GM19467 (cell line): ENCODE data around the gene DGKG.

ENCODE experiments used
- ATAC-seq: cut with Tn5 transposase; IDR thresholded peaks from one replicate; pipeline ENCODE4 v1.9.1; 2021; ENCODE audit warnings: mild to moderate bottlenecking, moderate library complexity; ENCODE audit not compliant: unreplicated experiment

The DGKG gene

DNA sequence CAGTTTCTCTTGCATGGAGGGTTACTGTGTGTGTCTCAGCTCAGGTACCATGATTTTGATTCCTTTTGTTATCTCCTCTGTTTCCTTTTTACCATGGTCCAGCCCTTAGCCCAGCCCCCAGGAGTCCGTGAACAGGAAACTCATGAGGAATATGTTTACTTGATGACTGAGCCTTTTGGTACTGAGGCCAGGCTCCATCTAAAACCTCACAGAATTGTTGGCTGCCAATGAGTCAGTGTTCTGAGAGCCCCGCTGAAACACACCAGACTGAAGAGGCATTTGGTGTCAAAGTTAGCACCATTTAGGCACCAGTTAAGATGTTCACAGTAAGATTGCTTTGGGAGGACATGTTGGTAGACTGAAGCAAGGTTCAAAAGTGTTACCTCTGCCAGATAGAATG lies 80.9 kb downstream of the DGKG start:
- no peak for ATAC-seq

DNA sequence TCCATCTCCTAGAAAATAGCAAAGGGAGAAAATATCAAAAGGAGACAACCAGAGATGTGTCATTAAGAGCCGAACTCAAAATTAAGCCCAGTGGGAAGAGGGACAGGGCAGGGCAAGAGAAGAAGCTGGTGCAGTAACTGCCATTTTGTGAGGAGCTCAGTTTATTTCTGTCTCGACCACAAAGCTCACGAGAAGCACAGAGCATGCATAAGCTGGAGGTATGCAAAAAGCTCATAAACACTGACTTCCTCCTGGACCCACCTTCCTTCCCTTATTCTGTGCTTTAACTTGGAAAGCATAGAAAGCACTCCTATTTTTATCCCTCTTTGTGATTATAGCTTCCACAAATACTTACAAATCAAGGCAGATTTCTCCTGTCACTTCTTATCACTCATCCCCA lies 81.3 kb downstream of the DGKG start:
- ATAC-seq, result no peak

DNA sequence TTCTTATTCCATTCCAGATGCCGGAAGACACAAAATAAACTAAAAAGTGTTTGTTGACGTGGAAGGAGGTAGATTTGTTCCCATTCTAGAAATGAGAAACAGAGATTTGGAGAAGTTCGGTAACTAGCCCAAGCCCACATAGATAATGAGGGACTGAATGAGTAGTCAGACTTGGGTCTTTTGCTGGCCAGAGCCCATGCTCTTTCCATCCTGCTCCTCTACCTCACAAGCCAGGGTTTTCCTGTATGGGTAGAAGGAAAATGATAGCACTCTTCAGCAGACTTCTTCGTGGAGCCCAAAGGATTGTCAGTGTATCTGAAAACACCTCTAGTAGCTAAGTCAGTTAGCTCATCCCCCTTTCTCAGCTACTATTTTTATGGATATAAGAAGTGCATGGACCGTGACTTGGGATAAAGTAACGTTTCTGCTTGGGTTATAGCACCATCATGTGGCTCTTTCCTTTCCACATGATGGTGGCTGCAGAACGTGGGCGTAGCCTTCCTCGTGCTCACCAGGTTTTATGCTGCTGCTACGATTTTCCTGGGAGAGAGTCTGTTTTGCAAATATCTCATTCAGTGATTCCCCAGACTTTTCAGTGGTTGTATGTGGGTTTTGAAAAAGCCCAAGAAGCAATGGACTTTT lies 84.6 kb downstream of the DGKG start:
- ATAC-seq, result no peak

DNA sequence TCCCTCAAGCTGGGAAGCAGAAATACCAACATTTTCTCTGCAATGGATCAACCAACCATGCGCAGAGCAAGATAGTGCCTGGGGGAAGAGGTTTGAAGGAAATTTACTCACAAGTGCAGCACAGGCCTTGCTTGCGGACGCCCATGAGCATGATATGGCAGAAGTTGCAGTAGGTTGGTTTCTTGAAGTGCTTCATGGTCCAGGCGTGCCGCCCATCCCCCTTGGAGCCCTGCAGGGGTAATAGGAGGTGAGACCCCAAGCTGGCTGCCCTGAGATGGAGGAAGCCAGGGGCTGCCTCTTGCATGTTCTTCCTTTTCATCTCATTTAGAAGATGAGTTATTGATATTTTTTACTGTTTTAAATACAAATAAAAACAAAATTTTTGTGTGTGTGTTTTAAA lies 86.6 kb downstream of the DGKG start:
- no peak for ATAC-seq

DNA sequence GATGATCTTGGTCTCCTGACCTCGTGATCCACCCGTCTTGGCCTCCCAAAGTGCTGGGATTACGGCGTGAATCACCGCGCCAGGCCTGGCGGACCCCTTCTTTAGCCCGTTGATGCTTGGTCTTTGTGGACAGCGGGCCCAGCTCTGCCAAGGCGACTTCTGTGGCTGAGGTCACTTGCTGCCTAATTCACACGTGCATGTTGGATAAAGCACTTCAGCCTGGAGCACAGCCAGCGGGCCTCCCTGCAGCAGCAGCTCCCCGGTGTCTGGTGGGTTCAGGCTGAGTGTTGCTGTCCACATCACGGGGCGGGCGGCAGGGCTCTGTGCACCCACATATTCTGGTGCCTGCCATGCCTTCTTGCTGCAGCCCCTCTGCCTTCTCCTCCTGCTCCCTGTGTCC lies 88.4 kb downstream of the DGKG start:
- ATAC-seq, result no peak

DNA sequence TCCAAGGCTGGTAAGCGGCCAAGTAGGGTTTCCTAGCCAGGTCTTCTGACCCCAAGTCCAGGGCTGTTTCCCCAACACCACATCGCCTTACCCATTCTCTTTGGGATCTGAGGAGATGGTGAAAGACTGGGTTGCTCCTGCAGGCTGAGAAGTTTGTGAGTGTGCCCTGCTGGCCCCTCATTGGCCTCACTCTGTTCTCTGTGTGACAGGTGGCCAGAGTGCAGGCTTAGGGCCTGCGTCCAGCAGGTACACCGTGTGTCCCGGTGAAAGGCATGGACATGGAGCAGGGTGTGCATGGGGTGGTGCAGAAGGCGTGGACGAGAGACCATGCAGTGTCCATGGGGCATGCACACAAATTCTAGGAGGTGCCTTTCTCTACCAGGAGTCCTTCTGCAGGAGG lies 91.3 kb downstream of the DGKG start:
- no peak for ATAC-seq

DNA sequence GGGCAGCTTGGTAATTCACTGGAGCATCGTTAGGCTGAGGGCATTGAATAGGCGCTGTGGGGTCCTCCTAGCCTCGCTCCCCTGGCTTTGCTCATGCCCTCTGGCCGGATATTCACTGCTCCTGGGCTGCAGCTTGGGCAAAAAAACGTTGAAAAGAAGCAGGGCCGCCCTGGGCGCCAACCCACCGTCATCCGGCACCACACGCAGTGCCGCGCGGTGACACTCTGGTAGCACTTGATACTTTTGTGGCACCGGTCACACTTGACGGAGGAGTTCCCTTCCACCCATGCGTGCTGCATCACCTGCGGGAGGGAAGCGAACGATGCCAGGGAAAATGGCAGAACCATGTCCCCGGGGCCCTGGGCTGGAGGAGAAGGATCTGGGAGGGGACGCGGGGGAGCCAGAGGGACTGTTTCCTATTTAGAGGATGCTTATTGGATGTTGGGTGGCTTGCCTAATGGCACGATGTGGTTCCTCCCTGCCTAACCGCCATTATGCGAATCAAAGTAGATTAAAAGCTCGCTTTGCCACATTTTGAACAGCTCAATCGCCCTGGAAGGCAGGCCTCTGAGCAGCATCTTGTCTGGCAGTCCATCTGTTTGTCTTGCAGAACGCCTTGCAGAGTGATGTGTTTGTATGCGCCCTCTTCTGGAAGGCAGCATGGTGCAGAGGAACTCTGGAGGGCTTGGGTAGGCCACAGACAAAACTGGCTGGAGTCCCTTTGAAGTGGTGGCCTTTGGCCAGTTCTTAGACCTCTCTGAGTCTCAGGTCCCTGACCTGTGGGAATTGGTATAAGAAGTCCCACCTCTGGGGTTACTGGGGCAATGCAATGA lies 93.2 kb downstream of the DGKG start:
- ATAC-seq, result no peak

DNA sequence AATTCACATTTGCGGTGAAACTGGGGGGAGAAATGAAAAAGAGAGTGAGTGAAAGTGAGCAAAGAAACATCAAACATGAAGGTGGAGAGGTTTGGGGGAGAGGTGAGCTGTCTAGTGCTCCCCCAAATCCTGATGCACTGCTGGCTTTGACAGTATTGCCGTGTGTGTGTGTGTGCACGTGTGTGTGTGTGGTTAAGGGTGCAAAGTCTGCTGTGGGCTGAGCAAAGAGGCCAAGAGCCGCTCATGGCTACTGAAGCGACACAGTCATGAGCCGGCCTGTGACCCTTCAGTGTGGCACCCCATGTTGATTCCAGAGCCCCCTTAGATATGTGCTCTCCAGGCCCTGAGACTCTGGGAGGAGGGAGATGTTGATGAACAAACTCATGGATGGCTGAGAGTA lies 94.3 kb downstream of the DGKG start:
- no peak for ATAC-seq

DNA sequence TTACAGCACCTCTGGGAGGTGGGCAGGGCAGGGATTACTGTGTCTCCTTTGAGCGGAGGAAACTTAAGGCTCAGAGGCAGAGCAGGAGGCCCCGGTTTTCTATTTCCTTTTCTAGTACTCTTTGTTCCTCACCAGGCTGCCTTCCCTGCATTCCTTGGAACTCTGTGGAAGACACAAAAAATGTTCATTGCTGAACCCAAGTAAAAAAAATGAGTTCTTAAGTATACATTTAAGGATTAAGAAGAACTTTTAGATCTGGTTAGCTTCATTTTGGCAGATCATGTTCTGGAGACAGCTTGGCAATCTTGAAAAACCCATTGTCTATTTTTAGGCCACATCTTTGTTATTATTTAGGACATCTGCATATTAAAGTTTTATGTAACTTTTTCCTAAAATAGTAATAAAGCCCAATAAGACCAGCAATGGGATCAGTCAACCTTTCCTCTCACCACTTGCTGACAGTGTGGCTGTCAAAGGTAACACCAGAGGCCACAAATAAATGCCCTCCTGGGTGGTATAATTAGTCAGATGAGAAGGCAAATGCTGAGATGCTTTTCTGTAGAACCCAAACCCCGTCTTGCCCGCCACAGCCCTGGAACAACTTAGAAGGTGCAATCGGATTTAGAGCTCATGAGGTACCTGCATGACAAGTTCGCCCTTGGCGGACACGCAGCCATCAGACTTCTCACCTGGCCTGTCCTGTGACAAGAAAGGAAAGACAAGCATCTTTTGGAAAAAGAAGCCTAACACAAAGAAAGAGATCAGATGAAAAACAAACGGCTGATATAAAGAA lies 97.2 kb downstream of the DGKG start:
- ATAC-seq, result no peak

DNA sequence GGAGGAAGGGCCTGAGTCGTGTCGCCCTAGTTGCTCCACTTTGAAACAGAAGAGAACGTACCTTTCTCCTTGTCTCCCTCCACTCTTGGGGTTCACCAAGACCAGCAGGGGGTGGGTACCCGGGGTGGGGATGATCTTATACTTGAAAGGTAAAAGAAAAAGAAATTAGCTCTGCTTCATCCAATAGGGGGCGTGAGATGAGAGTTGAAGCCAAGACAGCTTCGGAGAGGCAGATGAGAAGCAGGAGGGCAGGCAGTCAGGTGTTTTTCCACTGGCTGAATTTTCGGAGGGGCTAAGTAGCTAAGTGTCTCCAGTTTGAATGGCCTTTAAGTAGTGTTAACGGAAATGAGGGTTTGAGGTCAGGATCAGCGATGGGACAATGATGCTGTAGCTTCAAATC lies 100.4 kb downstream of the DGKG start:
- ATAC-seq, result no peak

DNA sequence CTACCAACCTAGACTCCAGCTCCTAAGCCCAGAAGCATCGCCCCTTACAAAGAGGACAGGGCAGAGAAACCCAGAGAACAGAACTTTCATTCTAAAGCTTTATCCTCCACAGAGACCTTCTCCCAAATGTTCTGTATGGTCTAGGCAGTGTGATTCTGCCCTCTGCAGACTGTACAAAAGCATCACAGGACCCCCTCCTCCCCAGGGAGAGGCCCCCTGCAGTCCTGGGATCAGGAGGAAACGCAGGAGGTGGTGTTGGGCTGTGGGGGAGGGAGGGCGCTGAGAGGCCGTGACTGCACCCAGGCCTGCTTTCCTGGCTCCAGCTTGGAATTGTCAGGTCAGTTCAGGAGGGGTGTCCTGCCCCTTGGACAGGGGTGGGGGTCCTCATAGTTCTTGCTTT lies 101.3 kb downstream of the DGKG start:
- ATAC-seq, result no peak

DNA sequence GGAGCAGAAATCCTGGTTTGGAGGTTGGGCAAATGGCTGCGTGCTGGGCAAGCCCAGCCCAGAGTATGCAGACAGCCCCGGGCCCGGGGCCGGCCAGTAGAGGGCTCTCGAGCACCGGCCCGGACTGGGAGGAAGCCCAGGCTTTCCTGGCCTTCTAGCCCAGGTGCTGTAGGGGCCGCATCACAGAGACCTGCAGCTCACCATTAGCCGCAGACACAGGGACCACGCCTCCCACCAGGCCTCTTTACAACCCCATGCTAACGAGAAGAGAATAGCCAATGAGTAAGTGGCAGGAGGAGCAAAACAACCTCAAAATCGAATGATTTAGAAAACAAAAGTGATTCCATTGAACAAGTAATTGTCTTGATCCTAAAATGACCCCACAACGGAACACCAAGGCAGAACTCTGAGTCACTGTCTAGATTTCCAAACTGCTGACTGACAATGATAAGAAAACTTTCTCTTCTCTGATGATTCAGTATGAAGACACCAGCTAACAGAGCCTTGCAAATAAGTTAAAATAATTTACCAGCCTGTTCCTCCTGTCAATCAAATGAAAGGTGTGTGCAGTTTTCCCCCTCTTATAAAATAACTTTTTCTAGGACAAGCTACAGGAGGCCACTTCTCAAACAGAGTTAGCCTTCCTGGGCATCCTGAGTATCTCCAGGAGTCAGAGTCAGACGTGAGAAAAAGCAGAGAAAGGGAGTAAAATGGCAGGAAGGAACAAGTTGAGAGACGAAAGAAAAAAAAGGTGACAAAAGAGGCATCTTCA lies 102.2 kb downstream of the DGKG start:
- ATAC-seq, result peak; percentile 73

DNA sequence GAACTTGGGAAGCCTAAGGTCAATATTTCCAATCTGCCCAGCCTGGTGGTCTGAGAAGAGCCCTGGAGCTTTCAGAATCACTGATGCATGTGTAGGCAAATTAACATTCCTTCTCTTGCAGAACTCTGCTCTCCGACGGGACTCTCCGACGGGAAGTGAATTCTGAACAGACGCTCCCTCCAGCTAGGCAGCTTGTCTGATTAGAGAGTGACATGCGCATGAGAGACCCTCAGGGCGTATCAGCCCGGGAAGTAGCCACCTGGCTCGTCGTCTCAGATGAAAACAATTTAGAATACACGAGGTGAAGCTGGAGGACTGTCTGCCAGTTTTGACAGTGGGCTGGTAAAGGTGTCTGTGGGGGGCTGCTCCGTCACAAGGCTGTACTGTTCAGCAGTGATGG lies 103.1 kb downstream of the DGKG start:
- no peak for ATAC-seq

DNA sequence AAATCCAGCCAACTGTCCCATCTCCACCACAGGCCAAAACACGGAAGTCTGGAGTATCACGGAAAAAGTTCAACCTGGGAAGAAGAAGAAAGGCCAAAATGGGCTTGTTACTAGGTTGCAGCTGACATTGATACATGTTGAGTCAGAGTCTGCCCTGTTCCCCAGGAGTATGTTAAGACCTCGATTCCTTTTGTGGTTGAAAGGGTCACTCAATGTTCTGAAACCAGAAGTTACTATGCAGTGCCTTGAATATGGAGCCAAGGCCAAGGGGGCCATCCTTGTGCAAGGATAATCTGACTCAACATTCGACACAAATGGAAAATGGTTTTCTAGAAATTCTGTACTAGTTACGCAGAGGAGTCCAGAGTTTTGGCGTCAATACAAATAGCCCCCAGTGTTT lies 104.2 kb downstream of the DGKG start:
- ATAC-seq, result no peak

DNA sequence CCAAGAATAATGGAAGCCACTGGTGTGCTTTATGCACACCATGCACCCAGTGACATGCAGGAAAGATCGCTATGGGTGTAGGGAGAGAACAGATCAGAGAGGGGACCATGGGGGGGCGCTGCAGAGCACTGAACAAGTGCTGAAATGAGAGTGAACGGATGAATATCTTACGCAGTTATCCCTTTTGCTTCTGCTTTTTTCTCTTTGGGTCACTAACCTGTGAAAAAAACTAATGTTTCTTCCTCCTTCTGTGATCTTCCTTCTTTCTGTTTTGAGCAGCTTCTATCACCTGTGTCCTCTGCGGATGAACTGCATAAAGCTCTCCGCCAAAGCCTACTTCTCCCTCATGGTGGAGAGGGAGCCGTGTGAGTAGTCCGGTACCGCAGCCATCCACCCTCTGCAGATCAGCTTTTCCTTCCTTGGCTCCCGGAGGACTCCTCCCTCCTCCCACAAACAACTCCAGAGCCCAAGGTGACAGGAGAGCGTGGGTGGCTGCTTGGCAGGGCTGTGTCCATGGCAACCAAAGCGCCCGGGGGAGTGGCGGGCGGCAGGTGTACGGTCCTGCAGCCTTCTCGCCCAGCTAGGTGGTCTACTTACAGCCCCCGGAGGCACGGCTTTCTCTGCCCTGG lies 106.2 kb downstream of the DGKG start:
- no peak for ATAC-seq

DNA sequence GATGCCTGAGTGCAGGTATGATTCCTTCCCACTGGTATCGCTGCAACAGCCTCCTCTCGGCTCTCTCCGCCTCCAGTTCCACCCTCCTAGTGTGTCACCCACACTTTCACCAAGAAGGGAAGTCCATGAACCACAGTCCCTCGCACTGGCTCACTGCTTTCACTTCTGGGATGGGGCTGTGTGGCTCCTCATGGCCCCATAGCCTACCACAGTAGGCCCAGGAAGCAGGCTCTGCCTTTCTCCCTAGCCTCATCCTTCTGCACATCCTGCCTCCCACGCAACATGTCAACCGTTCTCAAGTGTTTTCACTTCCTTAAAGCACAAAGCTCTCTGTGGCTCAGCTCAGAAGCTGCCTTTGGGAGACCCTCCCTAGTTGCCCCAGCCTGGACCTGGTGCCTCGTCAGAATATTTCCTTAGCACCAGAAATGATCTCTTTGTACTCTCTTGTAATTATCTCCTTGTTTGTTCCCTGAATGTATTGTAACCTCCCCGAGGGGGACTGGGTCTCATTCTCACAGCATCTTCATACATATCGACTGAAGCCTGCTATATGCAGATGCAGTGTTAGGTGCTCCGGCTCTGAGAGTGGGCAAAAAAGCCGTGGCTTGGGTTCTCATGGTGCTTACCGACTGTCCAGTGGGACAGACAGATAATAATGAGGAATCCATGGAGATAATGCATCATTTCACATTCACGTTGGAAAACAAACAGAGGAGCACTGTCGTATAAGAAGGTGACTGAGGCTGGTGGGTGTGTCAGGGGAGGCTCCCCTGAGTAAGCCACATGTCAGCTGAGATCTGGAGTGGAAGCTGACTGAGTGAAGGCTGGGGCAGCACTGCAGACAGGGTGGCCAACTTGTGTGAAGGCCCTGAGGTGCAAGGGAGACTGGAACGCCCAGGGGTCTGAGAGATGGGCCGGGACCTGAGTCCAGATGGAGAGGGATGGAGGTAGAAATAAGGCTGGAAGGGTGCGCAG lies 107.1 kb downstream of the DGKG start:
- ATAC-seq, result peak; percentile 48

DNA sequence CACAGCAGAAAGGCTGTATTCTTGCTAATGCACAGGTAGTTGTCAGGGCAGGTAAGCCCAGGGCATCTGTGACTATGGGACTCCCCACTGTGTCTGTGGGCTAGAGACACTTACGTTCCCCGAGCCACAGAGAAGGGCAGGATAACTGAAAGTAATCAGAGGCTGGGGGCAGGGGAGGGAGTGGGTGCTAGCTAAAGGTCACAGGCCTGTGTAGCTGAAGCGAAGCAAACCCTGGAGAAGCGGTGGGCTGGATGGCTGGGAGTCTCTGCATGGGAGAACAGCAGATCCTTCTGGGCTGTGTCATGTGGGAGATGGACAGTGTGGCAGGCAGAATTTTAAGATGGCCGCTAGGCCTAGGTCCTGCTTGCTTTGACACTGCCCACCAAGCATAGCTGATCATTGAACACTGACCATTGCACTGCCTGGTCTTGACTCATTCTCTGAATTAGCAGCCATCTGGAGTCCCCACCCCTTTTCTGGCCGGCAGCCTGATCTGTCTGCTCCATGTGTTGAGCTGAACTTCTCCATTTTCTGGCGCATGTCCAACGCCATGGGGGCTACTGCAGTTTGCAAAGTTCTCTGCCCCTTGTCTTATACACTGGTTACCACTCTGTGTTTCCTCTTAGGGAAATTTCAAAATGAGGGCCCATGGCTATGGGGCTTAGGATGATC lies 110.0 kb downstream of the DGKG start:
- no peak for ATAC-seq

DNA sequence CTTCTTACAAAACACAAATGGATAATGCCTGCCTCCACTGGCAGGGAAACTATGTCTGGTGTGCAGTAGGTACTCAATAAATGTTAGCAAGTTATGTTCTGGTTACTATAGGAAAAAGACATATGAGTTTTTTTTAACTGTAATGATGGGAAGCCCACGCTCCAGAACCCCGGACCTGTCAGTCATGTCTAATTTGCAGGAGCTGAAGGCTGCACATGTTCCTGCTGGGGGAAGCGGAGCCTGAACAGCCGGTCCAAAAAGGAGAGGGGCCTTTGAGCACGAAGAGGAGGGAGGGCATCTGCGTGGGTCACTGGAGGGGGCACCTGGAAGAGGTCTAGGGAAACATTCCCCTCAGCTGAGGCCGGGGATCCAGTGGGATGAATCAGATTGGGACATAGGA lies 113.2 kb downstream of the DGKG start:
- no peak for ATAC-seq
